Measurements from ENCODE around the gene TRAM2. TPM values are rescaled to one million over a fixed set of nuclear protein-coding genes. Genes with fewer than 3 reads are reported as not detected.

Gene TRAM2
- total and polyA plus RNA-seq, 2 of the 4 experiments (the other 2 are of a cell fraction), result 77.2 to 95.7 TPM

DNA sequence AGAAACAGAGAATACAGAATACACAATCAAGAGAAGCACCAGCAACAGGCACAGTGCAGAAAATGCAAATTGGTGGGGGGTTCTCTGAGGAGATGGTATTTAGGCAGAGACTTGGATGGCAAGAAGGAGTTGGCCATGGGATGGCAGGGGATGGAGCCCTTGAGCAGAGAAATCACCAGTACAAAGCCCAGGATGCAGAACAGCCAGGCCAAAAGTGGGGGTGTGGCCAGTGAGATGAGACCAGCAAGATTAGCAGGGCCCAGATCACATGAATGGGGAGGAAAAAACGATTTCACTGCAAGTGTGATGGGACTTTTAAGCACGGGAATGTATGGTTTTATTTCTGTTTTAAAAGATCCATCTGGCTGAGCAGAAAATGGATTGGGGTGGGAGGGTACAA is 63.4 kb downstream of the TRAM2 start:
- H2AFZ ChIP-seq (replicated peaks; ENCODE audit: low read length, poor library complexity), result no peak overlapping the region
- H4K8ac ChIP-seq (ENCODE audit: low read depth in 2 of 2, low read length in 2 of 2), result peak overlapping the region; percentile 45 to 65; a peak in 3 of 4 replicates
- no peaks in the 10 kb centered on the region for H4K20me1 ChIP-seq (ENCODE audit: insufficient read depth, low read length)
- peaks cover 46% of the 10 kb centered on the region for H3K9me1 ChIP-seq (ENCODE audit: insufficient read depth, low read length)
- WGBS, 2 experiments (ENCODE audit: extremely low coverage in 2 of 2, insufficient read length in 1 of 2), result 66% methylated on average over 2 of the region's 2 CpGs; no CpG with 5 or more reads in 1 of the 2 experiments
- in situ Hi-C loops (cut with MboI; ENCODE audit: low sequenced_read_pairs), result loop anchor here (10.0 kb wide), 1 partner anchor 131 kb away; no protein-coding TSS in a partner anchor
- H2AK5ac ChIP-seq (ENCODE audit: low read depth, low read length), result peak overlapping the region; percentile 76
- no peak overlapping the region for H3K18ac ChIP-seq (ENCODE audit: low read depth, low read length)
- no peak for ATAC-seq (ENCODE audit: low read depth)
- H3K27ac ChIP-seq (ENCODE audit: insufficient read depth, low read length), result peak overlapping the region; percentile 16; the same call in 1 of the 2 replicates
- no TSS peak for BruUV-seq (replicated peaks)
- peak overlapping the region; percentile 65 for H3K4ac ChIP-seq (ENCODE audit: low read depth, low read length)
- no peak overlapping the region; the same call in 1 of the 2 replicates for H4K5ac ChIP-seq (ENCODE audit: low read depth, low read length)
- POLR2A ChIA-PET (ENCODE audit: unreplicated experiment), result no interaction called here
- peaks cover 52% of the 10 kb centered on the region for H3K4me1 ChIP-seq (ENCODE audit: control insufficient read depth, insufficient read depth, low read length)
- CTCF ChIA-PET, result no interaction called here
- 0 out of 2 replicates have a peak overlapping the region, but pooled peaks have one; percentile 1 for H3K56ac ChIP-seq (ENCODE audit: extremely low read depth, insufficient read depth, low read length)
- no peak overlapping the region for H2AK9ac ChIP-seq (replicated peaks; ENCODE audit: low read depth, low read length, poor library complexity)
- H3K4me3 ChIP-seq (ENCODE audit: insufficient read depth, low read depth, low read length), result no peak overlapping the region
- DNase-seq, result no peak
- H3K79me1 ChIP-seq (ENCODE audit: low read depth in 1 of 2, low read length in 2 of 2), result peaks cover 51 to 80% of the 10 kb centered on the region in 2 experiments
- H2BK15ac ChIP-seq (ENCODE audit: low read depth, low read length), result peak overlapping the region; percentile 27; the same call in 1 of the 3 replicates
- H2BK120ac ChIP-seq (ENCODE audit: low read depth, low read length), result peak overlapping the region; percentile 43
- H3K27me3 ChIP-seq (ENCODE audit: control insufficient read depth, insufficient read depth, low read length), result no peaks in the 10 kb centered on the region
- peak overlapping the region; percentile 4; the same call in 1 of the 2 replicates for H3K23ac ChIP-seq (ENCODE audit: low read depth, low read length)
- no peaks in the 10 kb centered on the region for H3K9me3 ChIP-seq (ENCODE audit: control insufficient read depth, insufficient read depth, low read length)
- H3K4me2 ChIP-seq (ENCODE audit: low read depth, low read length), result no peak overlapping the region
- dilution Hi-C loops (cut with HindIII; ENCODE audit: low sequenced_read_pairs, unreplicated experiment), result no loop called here
- peak overlapping the region; percentile 35 for H4K91ac ChIP-seq (ENCODE audit: insufficient read depth, low read depth, low read length)
- H3K36me3 ChIP-seq (ENCODE audit: control insufficient read depth, insufficient read depth, low read length), result peaks cover 50% of the 10 kb centered on the region
- no peak overlapping the region for H3K9ac ChIP-seq (ENCODE audit: low read depth, low read length)
- H3K14ac ChIP-seq (replicated peaks; ENCODE audit: low read depth, low read length), result peak overlapping the region; percentile 10; the same call in 1 of the 2 replicates
- peak overlapping the region; percentile 7 for H2BK20ac ChIP-seq (ENCODE audit: low read depth, low read length)
- H2BK5ac ChIP-seq (ENCODE audit: low read depth, low read length, poor library complexity, severe bottlenecking), result peak overlapping the region; percentile 82
- intact Hi-C loops (cut with micrococcal nuclease), result loop anchor here (5.0 kb wide), 1 partner anchor 149 kb away; no protein-coding TSS in a partner anchor
- TF ChIP-seq FOS (IDR thresholded peaks at IDR 0.05; ENCODE audit: low read depth, low read length) (no peak), RAD21 (IDR thresholded peaks at IDR 0.05; ENCODE audit: low read length) (no peak), BHLHE40 (IDR thresholded peaks at IDR 0.05; ENCODE audit: low read depth, low read length) (no peak), MAZ (IDR thresholded peaks at IDR 0.05; ENCODE audit: borderline replicate concordance, low read depth, low read length) (no peak), MAFK (IDR thresholded peaks at IDR 0.05; ENCODE audit: low read depth, low read length) (no peak), RFX5 (IDR thresholded peaks at IDR 0.05; ENCODE audit: low read depth, low read length) (no peak), POLR2A (IDR thresholded peaks at IDR 0.05; ENCODE audit: low read depth, low read length) (no peak), SMC3 (IDR thresholded peaks at IDR 0.05; ENCODE audit: low read depth, low read length) (no peak), RCOR1 (IDR thresholded peaks at IDR 0.05; ENCODE audit: insufficient replicate concordance, low read length) (no peak), MXI1 (IDR thresholded peaks at IDR 0.05; ENCODE audit: borderline replicate concordance, low read depth, low read length) (no peak), NFE2L2 (IDR thresholded peaks at IDR 0.05; ENCODE audit: low read depth, low read length) (no peak), CEBPB (IDR thresholded peaks at IDR 0.05; ENCODE audit: low read depth, low read length) (no peak)
- TF ChIP-seq, protein P1, sequence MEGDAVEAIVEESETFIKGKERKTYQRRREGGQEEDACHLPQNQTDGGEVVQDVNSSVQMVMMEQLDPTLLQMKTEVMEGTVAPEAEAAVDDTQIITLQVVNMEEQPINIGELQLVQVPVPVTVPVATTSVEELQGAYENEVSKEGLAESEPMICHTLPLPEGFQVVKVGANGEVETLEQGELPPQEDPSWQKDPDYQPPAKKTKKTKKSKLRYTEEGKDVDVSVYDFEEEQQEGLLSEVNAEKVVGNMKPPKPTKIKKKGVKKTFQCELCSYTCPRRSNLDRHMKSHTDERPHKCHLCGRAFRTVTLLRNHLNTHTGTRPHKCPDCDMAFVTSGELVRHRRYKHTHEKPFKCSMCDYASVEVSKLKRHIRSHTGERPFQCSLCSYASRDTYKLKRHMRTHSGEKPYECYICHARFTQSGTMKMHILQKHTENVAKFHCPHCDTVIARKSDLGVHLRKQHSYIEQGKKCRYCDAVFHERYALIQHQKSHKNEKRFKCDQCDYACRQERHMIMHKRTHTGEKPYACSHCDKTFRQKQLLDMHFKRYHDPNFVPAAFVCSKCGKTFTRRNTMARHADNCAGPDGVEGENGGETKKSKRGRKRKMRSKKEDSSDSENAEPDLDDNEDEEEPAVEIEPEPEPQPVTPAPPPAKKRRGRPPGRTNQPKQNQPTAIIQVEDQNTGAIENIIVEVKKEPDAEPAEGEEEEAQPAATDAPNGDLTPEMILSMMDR (conservative IDR thresholded peaks at IDR 0.05; ENCODE audit: low read depth, low read length), result no peak
- TF ChIP-seq, protein P2, sequence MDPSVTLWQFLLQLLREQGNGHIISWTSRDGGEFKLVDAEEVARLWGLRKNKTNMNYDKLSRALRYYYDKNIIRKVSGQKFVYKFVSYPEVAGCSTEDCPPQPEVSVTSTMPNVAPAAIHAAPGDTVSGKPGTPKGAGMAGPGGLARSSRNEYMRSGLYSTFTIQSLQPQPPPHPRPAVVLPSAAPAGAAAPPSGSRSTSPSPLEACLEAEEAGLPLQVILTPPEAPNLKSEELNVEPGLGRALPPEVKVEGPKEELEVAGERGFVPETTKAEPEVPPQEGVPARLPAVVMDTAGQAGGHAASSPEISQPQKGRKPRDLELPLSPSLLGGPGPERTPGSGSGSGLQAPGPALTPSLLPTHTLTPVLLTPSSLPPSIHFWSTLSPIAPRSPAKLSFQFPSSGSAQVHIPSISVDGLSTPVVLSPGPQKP (IDR thresholded peaks at IDR 0.05; ENCODE audit: borderline replicate concordance, low read depth, low read length), result no peak
- TF ChIP-seq, protein P3, sequence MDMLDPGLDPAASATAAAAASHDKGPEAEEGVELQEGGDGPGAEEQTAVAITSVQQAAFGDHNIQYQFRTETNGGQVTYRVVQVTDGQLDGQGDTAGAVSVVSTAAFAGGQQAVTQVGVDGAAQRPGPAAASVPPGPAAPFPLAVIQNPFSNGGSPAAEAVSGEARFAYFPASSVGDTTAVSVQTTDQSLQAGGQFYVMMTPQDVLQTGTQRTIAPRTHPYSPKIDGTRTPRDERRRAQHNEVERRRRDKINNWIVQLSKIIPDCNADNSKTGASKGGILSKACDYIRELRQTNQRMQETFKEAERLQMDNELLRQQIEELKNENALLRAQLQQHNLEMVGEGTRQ (IDR thresholded peaks at IDR 0.05; ENCODE audit: low read depth, low read length), result no peak

All from IMR-90 (cell line).